OCI-M2 (cell line): ENCODE results near the gene BICRA.
"Not testable (repeated sequence)": the region's sequence is repeated elsewhere in the genome, so short reads cannot be mapped to it uniquely, and the experiment has no call there.

Source experiments
- DNase-seq: peaks from one replicate; lab custom pipeline; 2025; ENCODE audit not compliant: unreplicated experiment; lab: John Stamatoyannopoulos, UW

BICRA gene

GRCh38 chr19:47707135-47707925, 98.4 kb downstream of the BICRA start:
- no peak for DNase-seq

- DNase-seq: no peak
Observed at GRCh38 chr19:47711652-47712242, 102.8 kb downstream of the BICRA start.

DNA sequence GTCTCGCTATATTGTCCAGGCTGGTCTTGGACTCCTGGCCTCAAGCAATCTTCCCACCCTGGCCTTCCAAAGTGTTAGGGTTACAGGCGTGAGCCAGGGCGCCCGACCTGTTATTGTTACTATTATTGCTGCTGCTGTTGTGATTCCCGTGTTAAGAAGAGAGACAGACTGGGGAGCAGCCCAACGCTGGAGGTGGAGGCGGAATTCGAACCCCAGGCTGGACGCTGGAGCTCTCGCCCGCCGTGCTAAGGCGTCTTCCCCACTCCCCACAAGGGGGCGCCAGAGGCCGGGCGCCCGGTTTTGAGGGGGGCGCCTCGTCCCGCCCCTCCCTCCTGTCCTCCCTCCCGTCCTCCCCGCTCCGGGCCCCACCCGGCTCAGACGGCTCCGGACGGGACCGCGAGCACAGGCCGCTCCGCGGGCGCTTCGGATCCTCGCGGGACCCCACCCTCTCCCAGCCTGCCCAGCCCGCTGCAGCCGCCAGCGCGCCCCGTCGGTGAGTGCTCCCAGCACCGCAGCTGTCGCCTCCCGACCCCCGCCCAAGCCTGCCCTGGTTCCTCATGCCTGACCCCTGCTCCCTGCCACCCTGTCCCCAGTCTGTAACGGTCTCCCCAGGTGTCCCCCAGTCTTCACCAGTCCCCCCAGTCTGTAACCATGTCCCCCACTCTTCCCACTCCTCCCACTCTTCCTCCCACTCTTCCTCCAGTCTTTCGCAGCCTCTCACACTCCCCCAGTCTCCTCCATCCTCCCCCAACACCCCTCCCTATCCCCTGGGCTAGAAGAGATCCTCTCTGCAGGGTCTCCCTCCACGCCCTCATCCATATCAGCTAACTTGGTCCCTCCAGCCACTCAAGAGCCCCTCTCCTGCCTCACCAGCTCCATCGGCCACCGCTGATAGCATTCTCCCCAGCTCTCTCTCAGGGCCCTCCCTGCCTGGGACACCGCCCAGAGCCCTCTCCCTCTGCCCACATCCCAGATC, 104.4 kb downstream of the BICRA start, which contains the start of gene EHD2:
TSS of gene EHD2 (plus strand) at position 377 of the 976 bp plus-strand sequence. CDS start 3,191 bp downstream, outside the sequence.
- DNase-seq: no peak

DNA sequence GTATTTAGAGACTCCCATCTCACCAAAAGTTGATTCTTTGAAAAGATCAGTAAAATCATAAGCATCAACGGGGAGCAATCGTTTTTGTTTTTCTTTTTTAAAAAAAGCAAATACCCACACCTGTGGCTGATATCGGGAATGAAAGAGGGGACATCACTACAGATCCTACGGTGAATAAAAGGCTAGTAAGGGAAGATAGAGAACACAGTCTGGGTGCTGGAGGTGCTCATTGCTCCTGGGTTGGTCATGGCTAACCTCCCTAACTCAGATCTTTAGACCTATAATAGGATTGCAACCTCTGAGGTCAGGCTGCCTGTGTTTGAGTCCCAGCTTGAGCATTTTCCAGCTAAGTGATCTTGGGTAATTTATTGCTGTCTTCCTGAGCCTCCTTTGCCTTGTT, 105.4 kb downstream of the BICRA start:
- DNase-seq: no peak

DNA sequence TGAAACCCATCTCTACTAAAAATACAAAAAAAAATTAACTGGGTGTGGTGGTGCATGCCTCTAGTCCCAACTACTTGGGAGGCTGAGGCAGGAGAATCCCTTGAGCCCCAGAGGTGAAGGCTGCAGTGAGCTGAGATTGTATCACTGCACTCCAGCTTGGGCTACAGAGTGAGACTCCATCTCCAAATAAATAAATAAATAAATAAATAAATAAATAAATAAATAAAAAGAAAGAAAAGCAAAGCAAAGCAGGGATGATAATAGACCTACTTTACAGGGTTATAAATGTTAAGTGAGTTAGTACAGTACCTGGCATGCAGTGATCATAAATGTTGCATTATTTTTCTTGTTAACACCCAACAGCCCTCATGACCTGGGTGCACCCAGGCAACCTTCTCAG, 105.9 kb downstream of the BICRA start:
- DNase-seq: not testable (repeated sequence)

DNA sequence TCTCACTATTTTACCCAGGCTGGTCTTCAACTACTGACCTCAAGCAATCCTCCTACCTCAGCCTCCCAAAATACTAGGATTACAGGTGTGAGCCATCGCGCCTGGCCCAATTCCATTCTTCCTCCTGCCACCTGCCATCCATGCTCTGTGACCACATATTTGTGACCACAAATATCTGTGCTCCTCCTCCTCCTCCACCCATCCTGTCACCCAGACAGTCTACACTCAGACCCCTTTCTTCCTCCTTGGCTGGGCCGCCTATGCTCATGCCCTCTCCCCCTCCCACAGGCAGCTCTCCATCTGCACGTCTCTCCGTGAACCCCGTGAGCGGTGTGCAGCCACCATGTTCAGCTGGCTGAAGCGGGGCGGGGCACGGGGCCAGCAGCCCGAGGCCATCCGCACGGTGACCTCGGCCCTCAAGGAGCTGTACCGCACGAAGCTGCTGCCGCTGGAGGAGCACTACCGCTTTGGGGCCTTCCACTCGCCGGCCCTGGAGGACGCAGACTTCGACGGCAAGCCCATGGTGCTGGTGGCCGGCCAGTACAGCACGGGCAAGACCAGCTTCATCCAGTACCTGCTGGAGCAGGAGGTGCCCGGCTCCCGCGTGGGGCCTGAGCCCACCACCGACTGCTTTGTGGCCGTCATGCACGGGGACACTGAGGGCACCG, 107.5 kb downstream of the BICRA start:
- no peak for DNase-seq

- not testable (repeated sequence) for DNase-seq
Observed at GRCh38 chr19:47718415-47719046, 109.6 kb downstream of the BICRA start.

GRCh38 chr19:47719047-47719859, 110.3 kb downstream of the BICRA start:
- no peak for DNase-seq

DNA sequence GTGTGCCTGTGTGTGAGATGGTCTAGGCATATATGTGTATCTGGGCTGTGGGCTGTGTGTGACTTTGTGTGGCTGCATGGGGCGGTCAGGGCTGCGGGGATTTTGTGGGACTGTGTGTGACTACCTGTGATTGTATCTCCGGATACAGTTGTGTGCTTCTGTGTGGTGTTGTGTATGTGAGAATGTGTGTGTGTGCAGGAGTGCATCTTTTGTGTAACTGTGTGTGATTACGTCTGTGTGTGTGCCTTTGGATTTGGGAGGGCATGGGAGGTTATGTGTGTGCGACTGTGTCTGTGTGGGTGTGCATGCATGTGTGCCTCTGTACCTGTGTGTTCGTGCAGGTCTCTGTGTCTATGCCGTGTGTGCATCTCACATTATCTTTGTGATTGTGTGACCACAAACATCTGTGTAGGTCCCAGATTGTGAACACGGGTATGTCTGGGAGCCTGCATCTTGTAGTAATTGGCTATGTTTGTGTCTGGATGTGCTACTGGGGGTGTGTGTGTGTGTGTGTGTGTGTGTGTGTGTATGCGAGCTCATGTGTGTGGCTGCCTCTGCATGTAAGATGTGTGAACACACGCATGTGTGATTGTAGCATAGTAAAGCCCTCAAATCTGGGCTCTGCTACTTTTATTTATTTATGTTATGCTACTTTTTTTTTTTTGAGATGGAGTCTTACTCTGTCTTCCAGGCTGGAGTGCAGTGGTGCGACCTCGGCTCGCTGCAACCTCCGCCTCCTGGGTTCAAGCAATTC, 111.9 kb downstream of the BICRA start:
- no peak for DNase-seq

- no peak for DNase-seq
Observed at GRCh38 chr19:47723581-47723940, 114.6 kb downstream of the BICRA start.

DNA sequence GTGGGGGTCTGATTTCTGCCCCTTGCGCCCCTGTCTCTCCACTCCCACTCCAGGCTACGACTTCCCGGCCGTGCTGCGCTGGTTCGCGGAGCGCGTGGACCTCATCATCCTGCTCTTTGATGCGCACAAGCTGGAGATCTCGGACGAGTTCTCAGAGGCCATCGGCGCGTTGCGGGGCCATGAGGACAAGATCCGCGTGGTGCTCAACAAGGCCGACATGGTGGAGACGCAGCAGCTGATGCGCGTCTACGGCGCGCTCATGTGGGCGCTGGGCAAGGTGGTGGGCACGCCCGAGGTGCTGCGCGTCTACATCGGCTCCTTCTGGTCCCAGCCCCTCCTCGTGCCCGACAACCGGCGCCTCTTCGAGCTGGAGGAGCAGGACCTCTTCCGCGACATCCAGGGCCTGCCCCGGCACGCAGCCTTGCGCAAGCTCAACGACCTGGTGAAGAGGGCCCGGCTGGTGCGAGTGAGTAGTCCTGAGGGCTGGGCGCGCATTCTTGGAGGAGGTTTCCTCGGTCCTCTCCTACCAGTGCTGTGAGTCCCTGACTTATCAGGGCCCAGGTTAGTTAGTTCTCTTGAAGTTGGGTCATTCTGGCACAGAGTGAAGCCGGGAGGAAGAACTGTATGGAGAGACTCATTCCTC, 116.9 kb downstream of the BICRA start:
- no peak for DNase-seq

DNA sequence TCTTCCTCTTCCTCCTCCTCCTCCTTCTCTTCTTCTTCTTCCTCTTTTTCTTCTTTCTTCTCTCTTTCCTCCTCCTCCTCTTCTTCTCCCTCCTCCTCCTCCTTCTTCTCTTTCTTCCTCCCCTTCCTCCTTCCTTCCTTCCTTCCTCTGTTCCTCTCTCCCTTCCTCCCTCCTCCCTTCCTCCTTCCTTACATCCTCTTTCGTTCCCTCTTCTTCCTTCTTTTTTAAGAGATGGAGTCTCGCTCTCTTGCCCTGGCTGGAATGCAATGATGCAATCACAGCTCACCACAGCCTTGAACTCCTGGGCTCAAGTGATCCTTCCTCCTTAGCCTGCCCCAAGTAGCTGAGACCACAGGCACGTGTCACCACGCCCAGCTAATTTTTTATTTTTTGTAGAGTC, 117.5 kb downstream of the BICRA start:
- DNase-seq: no peak

- not testable (repeated sequence) for DNase-seq
Observed at GRCh38 chr19:47728295-47728694, 119.4 kb downstream of the BICRA start.

DNA sequence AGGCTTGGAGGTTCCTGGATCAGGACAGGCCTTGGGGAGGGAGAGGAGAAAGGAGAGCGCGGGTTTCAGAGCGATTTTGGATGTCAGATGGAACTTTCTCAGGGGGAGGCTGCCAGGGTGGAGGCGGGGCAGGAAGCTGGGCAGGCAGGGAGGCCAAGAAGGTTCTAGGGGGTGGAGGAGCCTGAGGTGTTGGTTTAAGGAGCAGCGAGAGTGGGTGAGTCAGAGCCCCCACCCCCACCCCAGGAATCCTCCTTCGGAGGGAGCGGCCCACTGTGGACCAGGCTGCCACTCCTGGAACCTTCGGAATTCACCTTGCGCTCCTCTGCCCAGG, 120.5 kb downstream of the BICRA start:
- DNase-seq: peak; percentile 62

DNA sequence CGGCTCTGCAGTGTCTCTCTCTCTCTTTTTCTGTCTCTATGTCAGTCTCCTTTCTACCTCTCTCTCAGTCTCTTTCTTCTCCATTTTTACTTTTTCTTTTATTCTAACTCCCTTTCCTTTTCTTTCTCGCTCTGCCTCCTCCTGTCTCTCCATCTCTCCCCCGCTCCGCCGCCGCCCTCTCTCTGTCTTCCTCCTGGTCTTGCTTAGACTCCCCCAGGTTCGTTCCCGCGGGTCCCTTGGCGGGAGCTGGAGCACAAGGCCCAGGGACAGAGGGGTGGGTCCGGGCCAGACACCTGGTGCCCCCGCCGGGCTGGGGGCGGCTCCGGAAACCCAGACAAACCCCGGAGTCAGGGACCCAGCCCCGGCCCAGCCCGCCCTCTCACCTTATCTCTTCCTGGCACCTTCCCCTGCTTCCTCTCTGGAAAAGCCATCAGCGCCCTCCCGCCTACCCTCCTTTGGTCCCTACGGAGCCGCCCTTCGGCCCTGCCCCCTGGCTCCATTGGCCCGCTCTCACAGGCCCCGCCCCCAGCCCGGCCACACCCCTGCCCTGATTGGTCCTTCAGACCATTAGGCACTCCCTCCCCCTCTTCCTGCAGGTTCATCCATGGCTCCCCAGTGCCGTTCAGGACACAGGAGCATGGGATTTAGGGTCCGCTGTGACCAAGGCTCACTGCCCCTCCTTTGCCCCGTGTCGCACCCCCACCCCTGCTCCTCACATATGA, 121.0 kb downstream of the BICRA start:
- peak; percentile 79 for DNase-seq

DNA sequence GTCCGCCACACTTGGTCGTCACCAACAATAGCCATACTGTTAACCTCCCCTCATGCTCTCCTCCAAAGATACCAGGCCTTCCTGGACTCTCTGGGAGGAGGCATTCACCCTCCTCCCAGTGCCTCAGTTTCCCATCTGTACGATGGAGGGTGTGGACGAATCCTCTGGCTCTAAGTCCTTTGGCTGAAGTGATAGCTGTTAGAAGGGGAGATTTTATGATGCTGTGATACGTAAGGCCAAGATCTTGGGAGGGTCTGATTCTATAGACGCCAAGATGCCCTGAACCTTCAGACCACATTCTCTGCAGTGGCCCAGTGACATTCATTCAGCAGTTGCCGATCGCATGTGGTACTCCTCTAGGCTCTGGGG, 121.6 kb downstream of the BICRA start:
- DNase-seq: no peak

- DNase-seq: no peak
Observed at GRCh38 chr19:47730910-47731309, 122.0 kb downstream of the BICRA start.

GRCh38 chr19:47735131-47735530, 126.2 kb downstream of the BICRA start:
- no peak for DNase-seq
